Activated T-helper 1 cell treated with anti-CD3 and anti-CD28 coated beads, Interleukin-12 subunit alpha, Interleukin-12 subunit beta, Interleukin-2, Interleukin-4 antibody, amounts not matched to agents 30 ng/mL and 10 ng/mL and 1 ng/mL, durations not matched to agents 14 hours and 24 hours and 36 hours (primary cell): Measurements from ENCODE around the gene ADD1. TPM values are rescaled to one million over a fixed set of nuclear protein-coding genes. Genes with fewer than 3 reads are reported as not detected.
A peak's percentile ranks its signal among the peaks of the same experiment; 100 is the strongest.

Experiments
- DNase-seq: peaks from one replicate; pipeline ENCODE4 v3.0.0; 2021; ENCODE audit warnings: low spot score
- H3K27ac Mint-ChIP-seq: one replicate; pipeline ENCODE4 v1.8.0; 2021; ENCODE audit warnings: mild to moderate bottlenecking, mixed read lengths
- H3K27me3 Mint-ChIP-seq: one replicate; pipeline ENCODE4 v1.8.0; 2022; ENCODE audit warnings: mild to moderate bottlenecking, moderate library complexity, mixed read lengths; ENCODE audit not compliant: insufficient read depth
- H3K36me3 Mint-ChIP-seq: one replicate; pipeline ENCODE4 v1.8.0; 2021; ENCODE audit warnings: low read depth, mixed read lengths
- H3K4me1 Mint-ChIP-seq: one replicate; pipeline ENCODE4 v1.8.0; 2021; ENCODE audit warnings: low read depth, mixed read lengths
- H3K4me3 Mint-ChIP-seq: one replicate; pipeline ENCODE4 v1.8.0; 2021; ENCODE audit warnings: mild to moderate bottlenecking, moderate library complexity, mixed read lengths
- H3K9me3 Mint-ChIP-seq: one replicate; pipeline ENCODE4 v1.8.0; 2021; ENCODE audit warnings: mixed read lengths
- intact Hi-C: fragments of 100-400 bp; cut with micrococcal nuclease; formaldehyde crosslinking; loops from one replicate; pipeline ENCODE4 v1.15.1; 2024
- total RNA-seq: library from RNA; stranded (reverse); gene quantifications from 2 replicates; pipeline ENCODE4 v1.2.3, GENCODE V29; 2022

The ADD1 gene
- total RNA-seq, 1 donor from 2014 or later, result 200 TPM

DNA sequence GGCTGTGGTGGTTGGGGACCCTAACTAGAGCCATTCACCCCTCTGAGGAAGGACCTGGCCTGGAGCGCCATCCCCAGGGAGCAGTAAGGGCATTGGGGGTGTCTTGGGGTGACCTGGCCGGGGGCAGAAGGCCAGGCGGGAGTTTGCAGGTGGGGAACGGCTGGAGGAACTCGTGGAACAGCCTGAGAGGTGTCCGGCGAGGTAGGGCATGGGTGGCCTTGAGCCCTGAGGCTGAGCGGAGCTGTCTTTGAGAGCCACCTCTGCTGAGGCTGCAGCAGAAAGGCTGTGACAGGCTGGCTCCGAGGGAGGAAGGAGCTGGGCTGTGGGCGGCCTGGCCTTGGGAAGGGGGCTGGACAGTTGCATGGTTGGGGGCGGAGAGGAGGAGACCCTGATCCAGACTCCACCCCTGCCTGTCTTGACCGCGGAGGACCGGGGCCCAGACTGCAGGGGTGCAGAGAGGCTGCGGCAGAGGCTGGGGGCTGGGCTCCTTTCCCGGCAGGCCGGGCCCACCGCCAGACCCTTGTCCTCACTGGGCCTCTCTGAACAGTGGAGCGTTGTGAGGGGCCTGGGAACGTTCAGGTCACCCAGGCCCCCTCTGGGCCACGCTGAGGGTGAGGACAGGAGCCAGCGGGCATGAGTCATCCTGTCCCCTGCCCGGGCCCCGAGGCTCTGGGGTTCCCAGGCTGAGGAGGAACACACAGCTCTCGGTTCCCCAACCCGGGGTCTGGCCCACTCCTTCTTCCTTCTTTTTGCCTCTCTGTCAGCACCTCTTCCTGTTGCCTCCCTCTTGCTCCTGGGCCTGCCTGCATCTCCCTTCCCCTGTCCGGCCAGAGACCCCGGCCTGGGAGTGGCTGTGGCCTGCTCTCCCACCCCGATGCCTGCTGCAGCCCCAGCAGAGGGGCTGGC lies 42.7 kb upstream of the ADD1 start:
- intact Hi-C loops, result loop anchor here (1.0 kb wide), 1 partner anchor 11 kb away; no protein-coding TSS in a partner anchor
- peak overlapping the region; percentile 48 for H3K27ac Mint-ChIP-seq
- DNase-seq, result no peak
- peaks cover 15% of the 10 kb centered on the region for H3K36me3 Mint-ChIP-seq
- H3K4me1 Mint-ChIP-seq, result peaks cover 36% of the 10 kb centered on the region
- peak overlapping the region; percentile 78 for H3K4me3 Mint-ChIP-seq
- H3K9me3 Mint-ChIP-seq, result no peaks in the 10 kb centered on the region
- no peaks in the 10 kb centered on the region for H3K27me3 Mint-ChIP-seq

DNA sequence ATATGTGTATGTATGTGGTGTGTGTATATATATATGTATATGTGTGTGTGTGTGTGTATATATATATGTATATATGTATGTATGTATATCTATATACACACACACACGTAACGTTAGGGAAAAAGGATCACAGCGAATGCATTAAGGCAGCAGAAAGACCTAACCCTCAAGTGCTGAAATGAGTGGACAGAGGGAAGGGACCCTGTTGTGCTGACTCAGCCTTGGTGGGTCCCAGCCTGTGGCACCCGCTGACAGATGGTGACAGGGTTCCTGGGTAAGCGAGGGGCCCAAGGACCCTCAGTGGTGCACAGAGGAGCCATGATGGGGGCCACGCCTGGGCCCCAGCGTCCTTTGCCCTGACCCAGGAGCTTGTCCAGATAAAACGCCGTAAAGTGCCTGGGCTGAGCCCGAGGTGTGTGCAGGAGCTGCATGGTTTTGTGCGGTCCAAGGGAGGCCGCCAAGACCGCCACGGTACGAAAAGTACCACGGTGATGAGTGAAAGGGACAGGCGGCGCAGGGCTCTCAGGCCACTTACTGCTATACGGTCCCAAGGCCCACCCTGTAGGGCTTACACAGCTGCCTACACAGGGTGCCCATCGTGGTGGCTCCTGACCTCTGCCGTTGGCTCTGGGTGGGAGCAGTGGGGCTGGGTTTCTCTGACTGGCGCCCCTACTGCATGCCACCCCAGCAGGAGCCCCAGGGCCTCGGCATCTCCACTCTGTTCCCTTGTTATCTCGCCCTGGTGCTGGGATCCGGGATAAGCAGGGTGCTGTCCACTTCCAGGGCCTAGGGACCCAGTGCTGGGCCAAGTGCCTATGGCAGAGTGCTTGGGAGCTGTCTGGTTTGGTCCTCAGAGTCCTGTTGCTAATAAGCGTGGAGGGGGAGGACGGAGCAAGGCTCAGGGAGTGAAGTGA lies 40.8 kb upstream of the ADD1 start:
- no peaks in the 10 kb centered on the region for H3K27me3 Mint-ChIP-seq
- H3K4me1 Mint-ChIP-seq, result peaks cover 19% of the 10 kb centered on the region
- no peak overlapping the region for H3K27ac Mint-ChIP-seq
- peaks cover 12% of the 10 kb centered on the region for H3K36me3 Mint-ChIP-seq
- intact Hi-C loops, result no loop called here
- DNase-seq, result no peak
- no peak overlapping the region for H3K4me3 Mint-ChIP-seq
- H3K9me3 Mint-ChIP-seq, result no peaks in the 10 kb centered on the region

DNA sequence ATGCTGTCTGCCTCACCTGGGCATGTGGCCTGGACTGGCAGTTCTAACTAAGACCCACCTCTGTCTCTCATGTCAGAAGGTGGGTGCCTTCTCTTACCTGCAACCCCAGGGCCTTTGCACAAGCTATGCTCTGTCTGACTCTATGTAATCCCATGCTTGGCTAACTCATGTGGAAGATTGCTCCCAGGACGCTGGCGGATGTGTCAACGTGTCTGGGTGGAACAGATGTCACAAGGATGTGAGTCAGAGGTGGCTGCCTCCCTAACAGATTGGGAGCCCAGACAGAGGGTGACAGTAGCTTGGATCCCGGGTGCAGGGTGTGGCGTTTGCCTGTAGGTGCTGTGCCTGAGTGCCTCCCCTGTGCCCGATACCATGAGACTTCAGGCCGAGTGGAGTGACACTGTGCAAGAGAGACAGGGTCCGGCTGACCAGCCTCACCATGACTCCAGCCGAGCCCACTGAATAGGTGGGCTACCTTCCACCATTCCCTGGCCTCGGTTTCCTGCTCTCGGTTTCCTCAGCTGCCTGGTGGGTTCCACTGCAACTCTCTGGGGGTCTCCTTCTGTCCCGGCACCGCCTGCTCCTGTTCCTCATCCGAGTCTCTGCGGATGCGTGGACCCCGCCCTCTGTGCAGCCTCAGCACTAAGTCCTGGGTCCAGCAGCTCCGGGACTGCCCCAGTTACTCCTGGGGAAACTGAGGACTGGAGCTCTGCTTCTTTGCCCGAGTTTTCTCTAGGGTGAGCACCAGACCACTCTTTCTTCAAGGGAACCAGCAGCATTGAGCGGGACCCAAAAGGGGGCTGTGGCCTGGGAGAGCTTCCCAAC lies 39.8 kb upstream of the ADD1 start:
- H3K27me3 Mint-ChIP-seq, result no peaks in the 10 kb centered on the region
- intact Hi-C loops, result no loop called here
- no peak overlapping the region for H3K27ac Mint-ChIP-seq
- no peak overlapping the region for H3K4me3 Mint-ChIP-seq
- H3K36me3 Mint-ChIP-seq, result peaks cover 6% of the 10 kb centered on the region
- peaks cover 10% of the 10 kb centered on the region for H3K4me1 Mint-ChIP-seq
- no peak for DNase-seq
- H3K9me3 Mint-ChIP-seq, result no peaks in the 10 kb centered on the region

DNA sequence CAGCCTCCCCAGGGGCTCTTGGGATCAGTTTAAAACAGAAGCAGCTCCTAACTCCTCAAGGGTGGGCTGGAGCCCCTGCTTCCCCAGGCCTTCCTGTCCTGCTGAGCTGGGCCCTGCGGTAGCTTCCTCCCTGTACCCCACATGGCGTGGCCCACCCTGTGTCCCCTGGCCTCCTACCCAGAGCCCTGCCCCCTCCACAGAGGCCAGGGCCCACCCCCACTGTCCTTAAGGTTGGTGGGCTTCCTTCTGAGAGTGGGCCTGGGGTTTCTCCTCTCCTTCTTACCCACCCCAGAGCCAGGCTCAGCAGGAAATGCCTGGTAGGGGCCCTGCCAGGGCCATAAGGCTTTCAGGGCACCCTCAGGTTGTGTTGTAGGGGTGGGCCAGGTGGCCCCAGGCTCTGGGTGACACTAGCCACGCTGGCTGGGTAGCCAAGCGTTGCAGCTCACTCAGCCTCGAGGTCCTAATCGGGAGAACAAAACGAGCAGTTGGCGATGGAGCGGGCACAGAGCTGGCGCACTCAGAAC lies 39.1 kb upstream of the ADD1 start:
- H3K27me3 Mint-ChIP-seq, result no peaks in the 10 kb centered on the region
- no peak overlapping the region for H3K27ac Mint-ChIP-seq
- H3K4me3 Mint-ChIP-seq, result no peak overlapping the region
- H3K4me1 Mint-ChIP-seq, result peaks cover 6% of the 10 kb centered on the region
- intact Hi-C loops, result no loop called here
- peaks cover 4% of the 10 kb centered on the region for H3K36me3 Mint-ChIP-seq
- DNase-seq, result no peak
- H3K9me3 Mint-ChIP-seq, result no peaks in the 10 kb centered on the region

DNA sequence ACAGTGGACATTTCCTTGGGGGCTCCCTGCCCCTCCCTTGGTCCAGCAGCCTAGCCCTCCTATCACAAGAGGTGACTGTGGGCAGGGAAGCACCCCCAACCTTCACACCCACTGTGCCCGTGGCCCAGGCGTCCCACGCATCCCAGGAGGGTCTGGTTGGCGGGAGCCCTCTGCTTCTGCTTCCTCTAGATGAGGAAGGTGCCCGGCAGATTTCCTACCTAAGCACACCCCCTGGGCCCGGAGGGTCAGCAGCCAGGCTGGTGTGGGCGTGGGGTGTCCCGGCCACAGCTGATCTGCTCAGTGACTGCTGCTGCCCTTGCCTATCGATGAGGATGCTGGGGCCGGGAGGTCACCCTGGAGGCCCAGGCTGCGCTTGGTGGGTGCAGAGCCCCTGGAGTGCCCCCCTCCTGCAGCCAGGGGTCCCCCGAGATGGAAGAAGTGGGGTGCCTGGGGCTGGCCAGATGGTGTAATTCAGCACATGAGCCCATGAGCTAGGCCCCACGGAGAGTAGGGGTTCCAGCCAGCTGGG lies 38.6 kb upstream of the ADD1 start:
- Mint-ChIP-seq H3K27ac (no peak overlapping the region), H3K27me3 (no peaks in the 10 kb centered on the region), H3K4me3 (no peak overlapping the region), H3K9me3 (no peaks in the 10 kb centered on the region), H3K36me3 (peaks cover 4% of the 10 kb centered on the region), H3K4me1 (peaks cover 6% of the 10 kb centered on the region)
- intact Hi-C loops, result no loop called here
- no peak for DNase-seq

DNA sequence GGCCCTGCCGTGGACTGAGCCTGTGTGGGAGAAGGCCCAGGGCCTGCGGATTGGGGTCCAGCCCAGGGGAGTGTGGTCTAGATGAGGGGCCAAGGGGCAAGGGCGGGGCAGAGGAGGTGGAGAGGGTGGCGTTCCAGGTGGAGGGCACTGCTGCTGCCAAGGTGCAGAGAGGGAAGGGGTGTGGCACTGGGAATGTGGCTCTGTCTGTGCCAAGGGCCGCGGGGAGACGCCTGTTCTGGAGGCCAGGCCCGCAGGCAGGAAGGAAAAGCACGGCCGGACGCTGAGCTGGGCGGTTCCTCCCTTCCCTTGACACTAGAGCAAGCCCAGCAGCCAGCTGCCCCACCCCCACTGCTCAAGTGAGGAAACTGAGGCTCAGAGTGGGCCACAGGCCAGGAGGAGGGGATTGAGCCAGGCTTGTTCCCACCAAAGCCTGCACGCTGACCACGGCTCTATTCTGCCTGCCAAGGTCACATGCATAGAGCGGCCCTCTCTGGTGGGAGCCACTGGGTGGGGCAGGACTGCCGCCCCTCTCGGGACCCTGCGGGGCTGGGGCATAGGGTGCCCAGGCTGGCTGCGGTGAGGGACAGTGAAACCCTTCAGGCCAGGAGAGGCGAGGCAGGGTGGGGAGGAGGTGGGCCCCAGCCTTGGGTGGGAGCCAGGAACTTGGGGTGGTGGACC lies 37.8 kb upstream of the ADD1 start:
- H3K9me3 Mint-ChIP-seq, result no peaks in the 10 kb centered on the region
- H3K27ac Mint-ChIP-seq, result no peak overlapping the region
- H3K27me3 Mint-ChIP-seq, result no peaks in the 10 kb centered on the region
- DNase-seq, result no peak
- intact Hi-C loops, result no loop called here
- peaks cover 5% of the 10 kb centered on the region for H3K36me3 Mint-ChIP-seq
- H3K4me1 Mint-ChIP-seq, result peaks cover 13% of the 10 kb centered on the region
- no peak overlapping the region for H3K4me3 Mint-ChIP-seq

DNA sequence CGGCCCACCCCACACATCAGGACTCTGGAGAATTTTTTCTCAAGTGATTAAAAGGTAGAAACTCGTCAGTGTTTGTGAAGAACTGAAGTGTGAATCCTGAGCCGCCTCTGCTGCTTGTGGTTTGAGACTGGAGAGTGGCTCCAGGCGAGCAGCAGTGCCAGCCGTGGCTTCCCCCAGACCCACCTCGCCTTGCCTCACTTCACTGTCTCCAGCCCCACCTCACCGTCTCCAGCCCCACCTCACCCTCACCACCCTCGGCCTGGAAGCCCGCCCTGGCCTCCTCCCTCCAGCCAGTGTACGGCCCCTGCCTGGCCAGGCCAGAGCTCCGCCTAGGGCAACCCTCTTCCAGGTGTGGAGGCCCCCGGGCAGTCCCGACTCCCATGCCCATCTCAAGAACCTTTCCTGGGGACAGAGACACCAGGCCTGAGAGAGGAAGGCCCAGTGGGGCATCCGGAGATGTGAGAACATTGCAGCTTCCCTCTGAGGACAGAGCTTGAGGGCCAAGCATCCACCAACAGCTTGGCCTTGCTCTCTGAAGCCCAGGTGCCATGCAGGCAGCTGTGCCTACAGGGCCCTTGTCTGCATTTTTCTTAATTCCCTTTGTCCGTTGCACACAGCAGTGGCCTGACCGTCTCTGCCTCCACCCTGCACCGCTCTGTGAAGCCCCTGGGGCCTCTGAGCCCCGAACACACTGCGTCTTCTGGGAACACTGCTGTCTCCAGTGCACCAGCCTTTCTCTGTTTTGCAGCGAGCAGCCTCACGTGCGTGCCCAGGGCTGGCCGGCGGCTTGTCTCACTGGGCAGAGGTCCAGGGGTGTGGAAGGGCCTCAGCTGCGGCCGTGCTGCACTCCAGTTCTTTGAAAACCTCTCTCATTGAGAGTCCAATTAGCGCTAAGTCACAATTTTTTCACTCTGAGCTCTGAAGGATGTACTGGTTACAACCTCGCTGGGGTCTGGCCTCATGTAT lies 37.0 kb upstream of the ADD1 start:
- H3K4me1 Mint-ChIP-seq, result peaks cover 12% of the 10 kb centered on the region
- no peaks in the 10 kb centered on the region for H3K9me3 Mint-ChIP-seq
- no peak overlapping the region for H3K4me3 Mint-ChIP-seq
- peaks cover 5% of the 10 kb centered on the region for H3K36me3 Mint-ChIP-seq
- H3K27me3 Mint-ChIP-seq, result no peaks in the 10 kb centered on the region
- intact Hi-C loops, result no loop called here
- no peak for DNase-seq
- no peak overlapping the region for H3K27ac Mint-ChIP-seq

DNA sequence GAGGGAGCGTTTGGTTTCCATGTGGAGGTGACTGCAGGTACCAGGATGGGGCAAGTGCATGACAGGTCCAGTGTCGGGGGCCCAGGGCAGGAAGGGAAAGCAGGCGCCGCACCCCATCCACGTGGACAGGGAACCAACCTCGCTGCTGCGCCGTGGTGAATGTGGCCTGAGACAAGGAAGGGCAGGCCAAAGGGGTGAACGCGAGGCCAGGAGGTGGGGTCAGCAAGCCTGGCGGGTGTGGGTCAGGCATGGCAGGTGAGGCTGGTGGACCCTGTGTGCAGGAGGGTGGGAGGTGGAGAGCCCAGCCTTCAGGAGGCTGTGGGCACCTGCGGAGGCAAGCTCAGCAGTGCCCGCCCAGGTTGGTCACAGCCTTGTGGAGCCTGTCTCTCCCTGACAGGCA lies 36.1 kb upstream of the ADD1 start:
- H3K4me3 Mint-ChIP-seq, result no peak overlapping the region
- H3K9me3 Mint-ChIP-seq, result no peaks in the 10 kb centered on the region
- intact Hi-C loops, result no loop called here
- no peaks in the 10 kb centered on the region for H3K27me3 Mint-ChIP-seq
- peaks cover 16% of the 10 kb centered on the region for H3K4me1 Mint-ChIP-seq
- H3K36me3 Mint-ChIP-seq, result peaks cover 10% of the 10 kb centered on the region
- H3K27ac Mint-ChIP-seq, result no peak overlapping the region
- DNase-seq, result no peak

DNA sequence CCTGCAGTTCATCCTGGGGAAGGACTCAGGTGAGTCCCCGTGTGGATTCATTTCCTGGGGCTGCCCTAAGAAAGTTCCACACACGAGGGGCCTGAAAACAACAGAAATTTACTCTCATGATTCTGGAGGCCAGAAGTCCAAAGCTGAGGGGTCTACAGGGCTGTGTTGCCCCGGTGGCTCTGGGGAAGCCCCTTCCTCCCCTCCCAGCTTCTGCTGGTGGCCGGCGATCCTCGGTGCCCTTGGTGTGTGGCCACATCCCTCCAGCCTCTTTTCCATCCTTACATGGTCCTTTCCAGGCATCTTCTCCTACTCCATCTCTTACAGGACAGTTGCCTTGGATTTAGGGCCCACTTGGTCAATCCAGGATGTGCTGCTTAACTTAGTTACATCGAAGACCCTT lies 35.6 kb upstream of the ADD1 start:
- intact Hi-C loops, result no loop called here
- peaks cover 19% of the 10 kb centered on the region for H3K4me1 Mint-ChIP-seq
- no peaks in the 10 kb centered on the region for H3K27me3 Mint-ChIP-seq
- no peak for DNase-seq
- no peak overlapping the region for H3K27ac Mint-ChIP-seq
- peaks cover 14% of the 10 kb centered on the region for H3K36me3 Mint-ChIP-seq
- no peak overlapping the region for H3K4me3 Mint-ChIP-seq
- no peaks in the 10 kb centered on the region for H3K9me3 Mint-ChIP-seq

DNA sequence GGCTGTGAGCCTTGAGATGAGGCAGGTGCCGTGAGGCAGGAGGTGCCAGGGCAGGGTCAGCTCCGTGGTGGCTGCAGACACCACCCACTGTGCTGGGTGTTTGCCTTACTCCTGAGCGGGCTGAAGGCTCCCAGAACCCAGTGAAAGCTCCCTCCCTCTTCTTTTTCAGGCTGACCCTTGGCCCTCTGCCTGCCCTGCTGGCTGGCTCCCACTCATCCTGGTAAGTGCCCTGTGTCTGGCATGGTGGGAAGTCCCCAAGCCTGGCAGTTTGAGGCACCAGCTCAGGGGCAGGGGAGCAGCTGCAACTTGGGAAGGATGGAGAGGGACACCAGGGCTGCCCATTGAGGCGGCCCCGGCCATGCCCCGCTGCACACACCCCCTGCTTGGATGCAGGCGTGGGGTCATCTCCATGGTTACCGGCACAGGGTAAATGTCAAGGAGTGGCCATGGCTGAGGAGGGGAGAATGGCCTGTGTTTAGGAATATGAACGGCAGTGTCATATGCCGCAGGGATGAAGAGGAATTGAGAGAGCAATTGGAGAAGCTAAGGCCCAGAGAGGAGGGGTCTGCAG lies 33.9 kb upstream of the ADD1 start:
- peaks cover 36% of the 10 kb centered on the region for H3K4me1 Mint-ChIP-seq
- peak overlapping the region; percentile 55 for H3K27ac Mint-ChIP-seq
- H3K27me3 Mint-ChIP-seq, result no peaks in the 10 kb centered on the region
- H3K36me3 Mint-ChIP-seq, result peaks cover 21% of the 10 kb centered on the region
- no peak overlapping the region for H3K4me3 Mint-ChIP-seq
- intact Hi-C loops, result no loop called here
- H3K9me3 Mint-ChIP-seq, result no peaks in the 10 kb centered on the region
- no peak for DNase-seq

DNA sequence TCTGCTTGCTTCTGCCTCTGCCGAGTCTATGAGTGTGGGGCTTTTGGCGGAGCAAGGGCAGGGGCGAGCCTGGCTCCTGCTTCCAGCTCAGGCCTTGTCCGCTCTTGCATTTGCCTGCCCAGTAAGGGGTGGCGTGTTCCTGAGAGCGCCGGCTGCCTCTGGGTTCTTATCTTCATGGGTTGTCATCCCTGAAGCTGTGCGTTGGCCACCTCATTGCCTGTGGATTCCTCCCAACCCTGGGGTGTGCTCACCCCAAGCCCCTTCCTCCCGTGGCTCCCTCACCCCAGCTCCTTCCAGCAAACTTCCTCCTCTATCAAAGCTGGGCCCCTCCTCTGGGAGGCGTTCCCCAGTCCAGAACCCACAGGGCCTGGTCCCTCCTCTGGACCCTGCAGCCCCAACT lies 33.3 kb upstream of the ADD1 start:
- intact Hi-C loops, result no loop called here
- no peaks in the 10 kb centered on the region for H3K9me3 Mint-ChIP-seq
- H3K36me3 Mint-ChIP-seq, result peaks cover 25% of the 10 kb centered on the region
- DNase-seq, result no peak
- H3K4me3 Mint-ChIP-seq, result no peak overlapping the region
- H3K4me1 Mint-ChIP-seq, result peaks cover 43% of the 10 kb centered on the region
- peak overlapping the region; percentile 18 for H3K27ac Mint-ChIP-seq
- H3K27me3 Mint-ChIP-seq, result no peaks in the 10 kb centered on the region
